ENCODE data around the gene NLRP8.

- TF ChIP-seq CTCF (IDR thresholded peaks at IDR 0.05) (no peak), MAX (IDR thresholded peaks at IDR 0.05; ENCODE audit: low read depth) (no peak), POLR2AphosphoS5 (IDR thresholded peaks at IDR 0.05; ENCODE audit: low read depth, low read length) (no peak), YY1 (IDR thresholded peaks at IDR 0.05; ENCODE audit: low read depth) (no peak), RCOR1 (IDR thresholded peaks at IDR 0.05; ENCODE audit: low read length) (no peak), REST (IDR thresholded peaks at IDR 0.05; ENCODE audit: low read depth, low read length) (no peak), CHD2 (IDR thresholded peaks at IDR 0.05; ENCODE audit: low read length, partially characterized antibody) (no peak), JUND (IDR thresholded peaks at IDR 0.05) (no peak), USF2 (IDR thresholded peaks at IDR 0.05; ENCODE audit: borderline replicate concordance, low read depth, low read length) (no peak), NFIC (IDR thresholded peaks at IDR 0.05; ENCODE audit: borderline replicate concordance) (no peak), GATA2 (CRISPR knock-in tag; IDR thresholded peaks at IDR 0.05) (no peak)
- TF ChIP-seq, protein P1, sequence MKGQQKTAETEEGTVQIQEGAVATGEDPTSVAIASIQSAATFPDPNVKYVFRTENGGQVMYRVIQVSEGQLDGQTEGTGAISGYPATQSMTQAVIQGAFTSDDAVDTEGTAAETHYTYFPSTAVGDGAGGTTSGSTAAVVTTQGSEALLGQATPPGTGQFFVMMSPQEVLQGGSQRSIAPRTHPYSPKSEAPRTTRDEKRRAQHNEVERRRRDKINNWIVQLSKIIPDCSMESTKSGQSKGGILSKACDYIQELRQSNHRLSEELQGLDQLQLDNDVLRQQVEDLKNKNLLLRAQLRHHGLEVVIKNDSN (IDR thresholded peaks at IDR 0.05; ENCODE audit: borderline replicate concordance, low read depth): no peak
- TF ChIP-seq, protein P2, sequence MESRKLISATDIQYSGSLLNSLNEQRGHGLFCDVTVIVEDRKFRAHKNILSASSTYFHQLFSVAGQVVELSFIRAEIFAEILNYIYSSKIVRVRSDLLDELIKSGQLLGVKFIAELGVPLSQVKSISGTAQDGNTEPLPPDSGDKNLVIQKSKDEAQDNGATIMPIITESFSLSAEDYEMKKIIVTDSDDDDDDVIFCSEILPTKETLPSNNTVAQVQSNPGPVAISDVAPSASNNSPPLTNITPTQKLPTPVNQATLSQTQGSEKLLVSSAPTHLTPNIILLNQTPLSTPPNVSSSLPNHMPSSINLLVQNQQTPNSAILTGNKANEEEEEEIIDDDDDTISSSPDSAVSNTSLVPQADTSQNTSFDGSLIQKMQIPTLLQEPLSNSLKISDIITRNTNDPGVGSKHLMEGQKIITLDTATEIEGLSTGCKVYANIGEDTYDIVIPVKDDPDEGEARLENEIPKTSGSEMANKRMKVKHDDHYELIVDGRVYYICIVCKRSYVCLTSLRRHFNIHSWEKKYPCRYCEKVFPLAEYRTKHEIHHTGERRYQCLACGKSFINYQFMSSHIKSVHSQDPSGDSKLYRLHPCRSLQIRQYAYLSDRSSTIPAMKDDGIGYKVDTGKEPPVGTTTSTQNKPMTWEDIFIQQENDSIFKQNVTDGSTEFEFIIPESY (IDR thresholded peaks at IDR 0.05; ENCODE audit: borderline replicate concordance, low read depth): no peak
Measured at GRCh38 chr19:55990831-55991230, 43.2 kb downstream of the NLRP8 start.
